HepG2 (cell line): ENCODE measurements around the gene FKBP1A. TPM values are rescaled to one million over a fixed set of nuclear protein-coding genes. Genes with fewer than 3 reads are reported as not detected.
A peak's percentile ranks its signal among the peaks of the same experiment; 100 is the strongest.

Source experiments
- ATAC-seq: fragments of 200-7000 bp; cut with Tn5 transposase; 3 replicates; pipeline ENCODE4 v1.9.1; 2020; ENCODE audit warnings: mild to moderate bottlenecking, moderate library complexity
- BruUV-seq: library from RNA; stranded (reverse); fragments of 400-500 nt; replicated peaks from 2 replicates; lab custom pipeline; 2021; lab: Mats Ljungman, UMichigan
- CTCF ChIA-PET: fragments of 300-600 bp; formaldehyde crosslinking; extraction: SDS; loops from one replicate; lab custom pipeline; 2021; ENCODE audit warnings: low total read pairs, inconsistent platforms, low intra/inter-chr PET ratio; lab: Yijun Ruan, JAX
- POLR2A ChIA-PET: fragments of 350-600 bp; sonication (Branson Sonifier 250); formaldehyde crosslinking; loops from one replicate; lab custom pipeline; 2020; ENCODE audit warnings: antibody characterized with exemption, inconsistent platforms; lab: Yijun Ruan, JAX
- DNase-seq: peaks from one replicate; pipeline ENCODE4 v3.0.0-alpha.2; 2015; ENCODE audit warnings: low spot score
- FAIRE-seq: peaks from 3 replicates; lab custom pipeline; 2011; peaks lifted over from hg19 to GRCh38; lab: Jason Lieb, UNC
- H2AFZ ChIP-seq: one replicate; pipeline ENCODE4 v1.6.1; 2011; ENCODE audit warnings: low read length, inconsistent platforms
- H3K27ac ChIP-seq: fragments of 300-600 bp; 3 replicates; pipeline ENCODE4 v1.8.0; 2011; ENCODE audit warnings: mixed run types, mild to moderate bottlenecking, mixed read lengths, low read length, inconsistent platforms; ENCODE audit not compliant: insufficient read depth; ENCODE audit errors: extremely low read length
- H3K27me3 ChIP-seq, 2 experiments: fragments of 200-600 bp in 1 of 2; 2 replicates in 1 of 2; 3 replicates in 1 of 2; pipeline versions ENCODE4 v1.6.0 to v1.8.0; 2011; ENCODE audit warnings: low read length in 2 of 2, mild to moderate bottlenecking in 2 of 2, moderate library complexity in 2 of 2, inconsistent platforms in 1 of 2; ENCODE audit not compliant: insufficient read depth in 2 of 2, control insufficient read depth in 1 of 2
- H3K36me3 ChIP-seq, 2 experiments: fragments of 200-600 bp in 1 of 2; replicated peaks in 1 of 2; 2 replicates in 1 of 2; 3 replicates in 1 of 2; pipeline versions ENCODE4 v1.5.1 to v1.8.0; 2011; ENCODE audit warnings: low read length in 2 of 2, inconsistent platforms in 1 of 2; ENCODE audit not compliant: insufficient read depth in 2 of 2, control insufficient read depth in 1 of 2
- H3K4me1 ChIP-seq: 2 replicates; pipeline ENCODE4 v1.5.1; 2012; ENCODE audit warnings: low read length, inconsistent platforms; ENCODE audit not compliant: insufficient read depth
- H3K4me2 ChIP-seq: 2 replicates; pipeline ENCODE4 v1.6.0; 2011; ENCODE audit warnings: low read depth, low read length, inconsistent platforms
- H3K4me3 ChIP-seq, 3 experiments: fragments of 200-600 bp in 1 of 3; sonication (generic), shearing (Covaris generic) in 1 of 3; replicated peaks in 1 of 3; 2 replicates each; pipeline ENCODE4 v1.5.1; 2011 to 2016; ENCODE audit warnings: low read length in 3 of 3, inconsistent platforms in 2 of 3, low read depth in 2 of 3, mild to moderate bottlenecking in 2 of 3, control low read depth in 1 of 3, mixed read lengths in 1 of 3; ENCODE audit not compliant: insufficient read depth in 1 of 3
- H3K79me2 ChIP-seq: one replicate; pipeline ENCODE4 v1.6.1; 2011; ENCODE audit warnings: low read length, inconsistent platforms; ENCODE audit not compliant: insufficient read depth
- H3K9ac ChIP-seq: 2 replicates; pipeline ENCODE4 v1.6.0; 2011; ENCODE audit warnings: mild to moderate bottlenecking, low read depth, low read length, inconsistent platforms; ENCODE audit not compliant: insufficient read depth
- H3K9me3 ChIP-seq: 2 replicates; pipeline ENCODE4 v1.5.1; 2012; ENCODE audit warnings: mild to moderate bottlenecking, low read length
- H4K20me1 ChIP-seq: 2 replicates; pipeline ENCODE4 v1.6.0; 2011; ENCODE audit warnings: inconsistent platforms, mild to moderate bottlenecking, low read length, moderate library complexity; ENCODE audit not compliant: insufficient read depth
- CBX2 ChIP-seq, 2 experiments: fragments of 200-600 bp in 1 of 2; sonication (generic); formaldehyde crosslinking in 1 of 2; IDR thresholded peaks; 2 replicates each; pipeline versions ENCODE4 v1.7.0 to v1.8.1; 2018 to 2022; ENCODE audit warnings: low read depth in 2 of 2, low read length in 1 of 2, mild to moderate bottlenecking in 1 of 2, missing genetic modification reagents in 1 of 2
- CHD4 ChIP-seq: fragments of 200-600 bp; sonication (generic); IDR thresholded peaks from 2 replicates; pipeline ENCODE4 v1.7.0; 2017; ENCODE audit warnings: mild to moderate bottlenecking, low read length, borderline replicate concordance
- HMG20A ChIP-seq: IDR thresholded peaks from 2 replicates; pipeline ENCODE4 v1.6.1; 2016; ENCODE audit warnings: borderline replicate concordance
- KLF9 ChIP-seq: IDR thresholded peaks from 2 replicates; pipeline ENCODE4 v1.6.1; 2016; ENCODE audit warnings: low read depth
- MAFK ChIP-seq, 2 experiments: IDR thresholded peaks in 1 of 2; conservative IDR thresholded peaks in 1 of 2; 2 replicates each; pipeline ENCODE4 v1.6.1; 2011; ENCODE audit warnings: improper control_type of control experiment in 2 of 2, low read length in 2 of 2
- MLLT10 ChIP-seq: sonication (generic); formaldehyde crosslinking; IDR thresholded peaks from 2 replicates; pipeline ENCODE4 v1.4.0; 2020; ENCODE audit warnings: missing genetic modification reagents
- NCOA1 ChIP-seq: sonication (generic); formaldehyde crosslinking; IDR thresholded peaks from 2 replicates; pipeline ENCODE4 v1.9.0; 2021; ENCODE audit warnings: missing genetic modification reagents
- POLR2G ChIP-seq: fragments of 200-400 bp; formaldehyde crosslinking; IDR thresholded peaks from 2 replicates; pipeline ENCODE4 v1.6.1; 2018; ENCODE audit warnings: mild to moderate bottlenecking, low read depth, low read length, moderate library complexity
- RFX3 ChIP-seq: IDR thresholded peaks from 2 replicates; pipeline ENCODE4 v1.6.1; 2016; ENCODE audit warnings: missing biosample characterization, missing genetic modification reagents
- SP5 ChIP-seq: IDR thresholded peaks from 2 replicates; pipeline ENCODE4 v1.6.1; 2016; ENCODE audit warnings: low read depth, borderline replicate concordance
- THAP11 ChIP-seq: IDR thresholded peaks from 2 replicates; pipeline ENCODE4 v1.6.1; 2016; ENCODE audit warnings: missing biosample characterization, missing genetic modification reagents
- ZNF138 ChIP-seq: sonication (generic); formaldehyde crosslinking; IDR thresholded peaks from 2 replicates; pipeline ENCODE4 v1.5.0; 2020; ENCODE audit warnings: mild to moderate bottlenecking, low read depth, missing genetic modification reagents
- ZNF496 ChIP-seq: sonication (generic); formaldehyde crosslinking; IDR thresholded peaks from 2 replicates; pipeline ENCODE4 v1.8.1; 2023; ENCODE audit warnings: mild to moderate bottlenecking, moderate library complexity, missing genetic modification reagents; ENCODE audit not compliant: insufficient replicate concordance
- ZNF564 ChIP-seq: sonication (generic); formaldehyde crosslinking; IDR thresholded peaks from 2 replicates; pipeline ENCODE4 v1.8.1; 2023; ENCODE audit warnings: mild to moderate bottlenecking, missing genetic modification reagents
- WGBS: methylation state at CpG from one replicate; pipeline ENCODE4 v1.1.6; 2017; ENCODE audit warnings: low lambda C conversion rate; 5-methylcytosine and 5-hydroxymethylcytosine counted together
- in situ Hi-C: cut with HindIII; loops from 2 replicates; pipeline ENCODE4 v1.10.0; 2017; ENCODE audit warnings: low pct_unique_long_range_greater_than_20kb; ENCODE audit not compliant: extremely low pct_ligation_motif_present
- intact Hi-C: fragments of 100-400 bp; cut with micrococcal nuclease; formaldehyde crosslinking; loops from one replicate; pipeline ENCODE4 v1.10.0; 2022; ENCODE audit not compliant: unreplicated experiment
- polyA plus RNA-seq, 8 experiments: library from polyadenylated mRNA; depleted of rRNA in 3 of 8; stranded (reverse) in 7 of 8; unstranded in 1 of 8; fragments of >200 nt; fragmentation: Illumina TruSeq in 4 of 8; extraction: Trizol in 4 of 8; gene quantifications; 2 replicates each; pipeline versions ENCODE4 v1.2.1 to v1.2.3, GENCODE V29; 2011 to 2016; ENCODE audit warnings: low read depth in 4 of 8, missing spikeins in 1 of 8, mixed read lengths in 1 of 8; ENCODE audit not compliant: insufficient read depth in 1 of 8
- total RNA-seq, 5 experiments: library from RNA; depleted of rRNA; stranded (reverse); fragments of >200 nt; fragmentation: Illumina TruSeq; extraction: Trizol; gene quantifications; 2 replicates each; pipeline ENCODE4 v1.2.3, GENCODE V29; 2016; ENCODE audit warnings: low read depth in 1 of 5
- TF ChIP-seq, protein P1 (sequence below): sonication (generic); formaldehyde crosslinking; conservative IDR thresholded peaks from 2 replicates; pipeline ENCODE4 v1.8.0; 2022; ENCODE audit warnings: low read depth, missing genetic modification reagents

Gene FKBP1A
- total and polyA plus RNA-seq, 2 of the 13 experiments (the other 11 are each of a cell fraction or from before 2014, with no cell fraction given) = 119 to 468 TPM

- TF ChIP-seq, protein P1, sequence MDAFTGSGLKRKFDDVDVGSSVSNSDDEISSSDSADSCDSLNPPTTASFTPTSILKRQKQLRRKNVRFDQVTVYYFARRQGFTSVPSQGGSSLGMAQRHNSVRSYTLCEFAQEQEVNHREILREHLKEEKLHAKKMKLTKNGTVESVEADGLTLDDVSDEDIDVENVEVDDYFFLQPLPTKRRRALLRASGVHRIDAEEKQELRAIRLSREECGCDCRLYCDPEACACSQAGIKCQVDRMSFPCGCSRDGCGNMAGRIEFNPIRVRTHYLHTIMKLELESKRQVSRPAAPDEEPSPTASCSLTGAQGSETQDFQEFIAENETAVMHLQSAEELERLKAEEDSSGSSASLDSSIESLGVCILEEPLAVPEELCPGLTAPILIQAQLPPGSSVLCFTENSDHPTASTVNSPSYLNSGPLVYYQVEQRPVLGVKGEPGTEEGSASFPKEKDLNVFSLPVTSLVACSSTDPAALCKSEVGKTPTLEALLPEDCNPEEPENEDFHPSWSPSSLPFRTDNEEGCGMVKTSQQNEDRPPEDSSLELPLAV (CRISPR knock-in tag) = no peak
- TF ChIP-seq SP5 (CRISPR knock-in tag) = no peak
- TF ChIP-seq CHD4 = no peak
- TF ChIP-seq ZNF496 (CRISPR knock-in tag) = no peak
- TF ChIP-seq HMG20A = no peak
- no peak for TF ChIP-seq THAP11 (CRISPR knock-in tag)
- TF ChIP-seq ZNF564 (CRISPR knock-in tag) = peak; percentile 93
- TF ChIP-seq NCOA1 (CRISPR knock-in tag) = 0 out of 2 replicates have a peak, but pooled peaks have one; percentile 28
- TF ChIP-seq ZNF138 = peak; percentile 6; the same call in 1 of the 2 replicates
These were observed 59.1 kb downstream of the FKBP1A start (continued) for GRCh38 chr20:1333462-1334369.

DNA sequence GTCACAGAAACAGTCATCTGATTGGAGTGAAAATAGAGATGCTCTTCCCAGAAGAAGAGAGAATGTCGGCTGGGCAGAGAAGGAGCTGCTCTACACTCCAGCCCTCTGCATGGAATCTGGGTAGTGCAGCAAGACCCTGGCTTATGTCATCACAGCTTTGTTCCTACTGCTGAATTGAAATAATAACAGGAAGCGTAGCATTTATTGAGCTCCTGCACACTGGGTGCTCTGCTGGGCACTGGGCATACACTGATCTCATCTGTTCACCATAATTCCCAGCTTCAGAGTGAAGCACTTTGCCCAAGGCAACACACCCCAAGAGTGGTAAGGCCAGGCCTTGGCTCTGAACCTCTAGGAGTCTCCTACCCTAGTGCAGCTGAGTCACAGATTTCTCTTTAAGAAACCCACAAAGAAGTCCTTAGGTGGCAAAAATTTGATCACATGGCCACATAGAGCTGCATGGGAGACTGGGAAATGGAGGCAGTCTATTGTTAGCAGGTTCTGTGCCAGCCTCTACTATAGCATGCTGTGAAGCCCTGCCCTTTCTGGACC, 60.0 kb downstream of the FKBP1A start:
- H3K4me2 ChIP-seq = no peak overlapping the region
- BruUV-seq = no TSS peak
- no peak for ATAC-seq
- ChIA-PET POLR2A (no interaction called here), CTCF (no interaction called here)
- peaks cover 9% of the 10 kb centered on the region; the same call in 1 of the 2 replicates for H4K20me1 ChIP-seq
- in situ Hi-C loops = no loop called here
- H3K9me3 ChIP-seq = no peaks in the 10 kb centered on the region
- no peak overlapping the region for H3K4me3 ChIP-seq
- no peak overlapping the region for H3K27ac ChIP-seq
- TF ChIP-seq MAFK (conservative IDR thresholded peaks at IDR 0.05 in 1 of 2, IDR thresholded peaks at IDR 0.05 in 1 of 2; ENCODE audit: low read length in 2 of 2) (peak in 1 of 2 experiments; percentile 36; a peak in 2 of 4 replicates), MLLT10 (CRISPR knock-in tag) (no peak), RFX3 (no peak), CBX2 (IDR thresholded peaks at IDR 0.05; ENCODE audit: low read depth, low read length) (no peak), CBX2 (CRISPR knock-in tag; IDR thresholded peaks at IDR 0.05; ENCODE audit: low read depth) (no peak), KLF9 (CRISPR knock-in tag) (no peak), POLR2G (0 out of 2 replicates have a peak, but pooled peaks have one; percentile 33)
- no peak for FAIRE-seq
- no peak overlapping the region for H2AFZ ChIP-seq
- H3K27me3 ChIP-seq = no peaks in the 10 kb centered on the region
- peaks cover 49% of the 10 kb centered on the region for H3K4me1 ChIP-seq
- no peak overlapping the region for H3K9ac ChIP-seq
- H3K36me3 ChIP-seq = peaks cover 8 to 13% of the 10 kb centered on the region in 2 experiments; a peak in 3 of 5 replicates
- intact Hi-C loops = no loop called here
- WGBS = 82% methylated on average over 2 of the region's 2 CpGs
- peaks cover 24% of the 10 kb centered on the region for H3K79me2 ChIP-seq
- DNase-seq = no peak
